GM12892 (cell line): ENCODE data around the gene OR11L1.

ENCODE experiments used
- POLR2A ChIP-seq: IDR thresholded peaks from 2 replicates; pipeline ENCODE4 v1.6.1; 2011; ENCODE audit warnings: low read depth, low read length, control low read depth
- POLR2AphosphoS5 ChIP-seq: IDR thresholded peaks from 2 replicates; pipeline ENCODE4 v1.6.1; 2011; ENCODE audit warnings: low read depth, low read length, control low read depth
- TAF1 ChIP-seq: IDR thresholded peaks from 2 replicates; pipeline ENCODE4 v1.6.1; 2011; ENCODE audit warnings: low read depth, mild to moderate bottlenecking, control low read depth, low read length, borderline replicate concordance

DNA sequence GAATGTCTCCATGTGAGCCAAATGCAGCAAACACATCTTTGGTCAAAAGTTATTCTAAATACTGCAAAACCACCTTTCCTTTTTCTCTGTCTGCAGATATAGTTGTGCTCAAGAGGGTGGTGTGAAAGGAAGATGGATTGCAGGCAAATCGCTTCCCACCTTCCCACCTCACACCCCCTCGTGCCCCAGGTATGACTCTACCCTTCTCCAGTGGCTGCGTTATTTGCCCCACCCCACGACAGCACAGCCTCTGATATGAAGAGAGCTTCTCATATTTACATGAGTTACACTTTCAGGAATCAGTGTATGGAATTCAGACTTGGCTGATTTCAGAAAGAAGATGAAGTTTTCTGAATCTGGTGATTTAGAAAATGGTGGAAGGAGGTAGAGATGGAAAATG lies 21.1 kb upstream of the OR11L1 start:
- TF ChIP-seq POLR2A: no peak
- TF ChIP-seq POLR2AphosphoS5: no peak
- no peak for TF ChIP-seq TAF1
